GM03348 (cell line): Measurements from ENCODE around the gene FAM20B.

Source experiments
- DNase-seq: peaks from one replicate; pipeline ENCODE4 v3.0.0; 2012; ENCODE audit warnings: low spot score

FAM20B gene

GRCh38 chr1:179048339-179049124 is 22.8 kb downstream of the FAM20B start:
- DNase-seq, result no peak

- no peak for DNase-seq
Measured at GRCh38 chr1:179052776-179053175, 27.1 kb downstream of the FAM20B start.

GRCh38 chr1:179053486-179053885 is 27.8 kb downstream of the FAM20B start:
- DNase-seq, result no peak

- DNase-seq, result no peak
Measured at GRCh38 chr1:179055937-179056336, 30.2 kb downstream of the FAM20B start.

- DNase-seq, result peak; percentile 81
Measured at GRCh38 chr1:179058487-179059483, 33.1 kb downstream of the FAM20B start.

GRCh38 chr1:179061360-179062282 is 35.9 kb downstream of the FAM20B start:
- no peak for DNase-seq

- DNase-seq, result no peak
Measured at GRCh38 chr1:179066471-179066870, 40.8 kb downstream of the FAM20B start.

- peak; percentile 37 for DNase-seq
Measured at GRCh38 chr1:179077396-179077795, 51.7 kb downstream of the FAM20B start.

- peak; percentile 82 for DNase-seq
Measured at GRCh38 chr1:179079113-179079761, 53.5 kb downstream of the FAM20B start.

- no peak for DNase-seq
Measured at GRCh38 chr1:179080866-179081686, 55.4 kb downstream of the FAM20B start.

- peak; percentile 97 for DNase-seq
Measured at GRCh38 chr1:179081687-179082332, 56.1 kb downstream of the FAM20B start, which contains the start of gene TOR3A. Gene TOR3A, plus strand, starts transcription at chr1:179082070. Its CDS starts 59 bp downstream, at chr1:179082129.

- peak; percentile 77 for DNase-seq
Measured at GRCh38 chr1:179082333-179082998, 56.8 kb downstream of the FAM20B start.

- DNase-seq, result peak; percentile 47
Measured at GRCh38 chr1:179082999-179083335, 57.3 kb downstream of the FAM20B start.

- DNase-seq, result no peak
Measured at GRCh38 chr1:179083533-179083932, 57.8 kb downstream of the FAM20B start.

GRCh38 chr1:179087665-179088064 is 62.0 kb downstream of the FAM20B start:
- DNase-seq, result peak; percentile 33

GRCh38 chr1:179089827-179090482 is 64.3 kb downstream of the FAM20B start:
- DNase-seq, result no peak

GRCh38 chr1:179090522-179090921 is 64.8 kb downstream of the FAM20B start:
- no peak for DNase-seq

GRCh38 chr1:179090923-179091322 is 65.2 kb downstream of the FAM20B start:
- DNase-seq, result no peak
